ENCODE data around the gene ZBTB47.

ZBTB47 gene

DNA sequence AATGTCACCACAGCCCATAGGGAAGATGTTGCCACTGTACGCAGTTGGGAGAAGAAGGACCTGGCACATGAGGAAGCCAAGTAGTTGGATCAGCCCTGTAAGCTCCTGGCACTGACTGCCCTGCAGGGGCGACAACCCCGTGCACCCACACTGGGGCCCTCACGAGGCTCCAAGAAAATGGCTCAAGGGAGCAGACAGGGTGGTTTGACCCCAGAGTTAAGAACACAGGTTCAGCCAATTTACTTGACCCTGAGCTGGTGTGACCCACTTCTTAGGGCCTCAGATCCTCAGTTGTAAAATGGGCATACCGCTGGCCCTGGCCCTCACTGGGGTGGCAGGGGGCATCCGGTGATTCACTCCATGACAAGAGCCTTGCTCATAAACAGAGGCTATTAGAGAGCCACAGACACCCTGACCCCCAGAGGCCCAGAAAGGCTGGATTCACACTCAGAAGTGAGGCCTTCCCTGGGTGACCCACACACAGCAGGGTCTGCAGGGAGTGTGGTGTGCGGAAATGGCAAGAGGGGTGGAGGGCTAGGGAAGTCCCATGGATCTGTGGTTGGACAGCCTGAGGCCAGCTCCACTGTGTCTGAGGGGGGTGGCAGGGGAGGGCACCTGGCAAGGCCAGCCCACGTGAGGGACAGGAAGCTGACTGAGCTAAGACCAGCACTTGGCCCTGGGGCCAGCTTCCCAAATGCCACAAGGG, 50.8 kb downstream of the ZBTB47 start:
- TF ChIP-seq, protein P1, sequence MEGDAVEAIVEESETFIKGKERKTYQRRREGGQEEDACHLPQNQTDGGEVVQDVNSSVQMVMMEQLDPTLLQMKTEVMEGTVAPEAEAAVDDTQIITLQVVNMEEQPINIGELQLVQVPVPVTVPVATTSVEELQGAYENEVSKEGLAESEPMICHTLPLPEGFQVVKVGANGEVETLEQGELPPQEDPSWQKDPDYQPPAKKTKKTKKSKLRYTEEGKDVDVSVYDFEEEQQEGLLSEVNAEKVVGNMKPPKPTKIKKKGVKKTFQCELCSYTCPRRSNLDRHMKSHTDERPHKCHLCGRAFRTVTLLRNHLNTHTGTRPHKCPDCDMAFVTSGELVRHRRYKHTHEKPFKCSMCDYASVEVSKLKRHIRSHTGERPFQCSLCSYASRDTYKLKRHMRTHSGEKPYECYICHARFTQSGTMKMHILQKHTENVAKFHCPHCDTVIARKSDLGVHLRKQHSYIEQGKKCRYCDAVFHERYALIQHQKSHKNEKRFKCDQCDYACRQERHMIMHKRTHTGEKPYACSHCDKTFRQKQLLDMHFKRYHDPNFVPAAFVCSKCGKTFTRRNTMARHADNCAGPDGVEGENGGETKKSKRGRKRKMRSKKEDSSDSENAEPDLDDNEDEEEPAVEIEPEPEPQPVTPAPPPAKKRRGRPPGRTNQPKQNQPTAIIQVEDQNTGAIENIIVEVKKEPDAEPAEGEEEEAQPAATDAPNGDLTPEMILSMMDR (IDR thresholded peaks at IDR 0.05; ENCODE audit: extremely low read depth, insufficient read depth, missing control alignments), result no peak
- DNase-seq (ENCODE audit: low spot score), result no peak
- in situ Hi-C loops (cut with MboI; ENCODE audit: low pct_unique_long_range_greater_than_20kb, low sequenced_read_pairs, unreplicated experiment), result no loop called here

DNA sequence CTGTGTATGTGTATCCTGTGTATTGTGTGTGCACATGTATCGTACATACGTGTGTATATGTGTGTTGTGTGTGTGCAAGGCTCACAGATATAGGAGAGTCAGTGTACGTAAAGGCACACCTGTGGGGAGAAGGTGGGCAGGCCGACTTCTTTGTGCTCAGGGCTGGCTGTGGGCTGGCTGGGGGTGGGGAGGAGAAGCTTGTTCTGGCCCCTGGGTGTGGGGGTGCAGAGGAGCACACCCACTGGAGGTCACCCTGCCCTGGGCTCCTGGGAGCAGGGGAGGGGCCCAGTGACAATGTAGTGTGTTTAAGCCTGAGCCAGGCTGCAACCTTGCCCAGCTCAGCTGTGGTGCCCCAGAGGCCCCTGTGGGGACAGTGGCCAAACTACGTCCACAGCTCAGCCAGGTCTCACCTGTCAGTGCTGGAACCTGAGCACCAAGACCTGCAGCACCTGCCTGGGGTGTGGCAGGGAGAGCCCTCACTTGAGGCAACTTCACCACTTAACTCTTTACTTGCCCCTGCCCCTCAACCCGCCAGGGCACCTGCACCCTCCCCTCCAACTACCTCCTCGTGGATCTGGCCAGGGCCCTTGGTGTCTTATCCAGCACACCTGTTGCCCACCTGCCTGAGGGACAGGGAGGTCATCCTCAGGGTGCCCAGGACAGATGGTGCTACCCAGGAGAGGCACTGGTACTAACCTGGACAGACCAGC, 51.7 kb downstream of the ZBTB47 start:
- TF ChIP-seq, protein P1 (IDR thresholded peaks at IDR 0.05; ENCODE audit: extremely low read depth, insufficient read depth, missing control alignments), result no peak
- DNase-seq (ENCODE audit: low spot score), result no peak
- in situ Hi-C loops (cut with MboI; ENCODE audit: low pct_unique_long_range_greater_than_20kb, low sequenced_read_pairs, unreplicated experiment), result no loop called here

DNA sequence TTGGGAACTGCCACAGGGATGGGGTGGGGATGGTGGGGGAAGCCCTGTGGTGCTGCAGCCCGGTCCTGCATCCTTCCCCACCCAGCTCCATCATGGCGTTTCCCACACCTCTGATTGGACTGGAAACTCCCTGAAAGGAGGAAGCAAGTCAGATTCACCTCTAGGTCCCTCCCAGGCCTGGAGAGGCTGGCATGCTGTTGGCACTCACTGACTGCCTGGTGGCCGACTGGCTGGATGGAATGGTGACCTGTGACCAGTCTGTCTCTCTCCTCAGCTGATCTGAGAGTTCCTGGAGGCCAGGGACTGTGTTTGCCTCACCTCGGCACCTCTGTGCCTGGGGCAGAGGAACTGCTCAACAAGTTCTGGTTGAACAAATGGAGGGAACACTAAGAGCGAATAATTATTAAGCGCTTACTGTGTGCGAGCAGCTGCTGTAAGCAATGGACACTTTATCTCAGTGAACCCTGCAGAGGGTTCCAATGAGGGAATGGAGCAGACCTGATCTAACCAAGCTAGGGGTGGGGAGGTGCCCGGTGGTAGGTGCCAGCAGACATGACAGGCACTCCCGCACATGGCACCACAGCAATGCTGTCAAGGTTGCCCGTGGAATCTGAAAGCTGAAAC, 52.6 kb downstream of the ZBTB47 start:
- no peak for DNase-seq (ENCODE audit: low spot score)
- in situ Hi-C loops (cut with MboI; ENCODE audit: low pct_unique_long_range_greater_than_20kb, low sequenced_read_pairs, unreplicated experiment), result no loop called here
- TF ChIP-seq, protein P1 (IDR thresholded peaks at IDR 0.05; ENCODE audit: extremely low read depth, insufficient read depth, missing control alignments), result no peak

DNA sequence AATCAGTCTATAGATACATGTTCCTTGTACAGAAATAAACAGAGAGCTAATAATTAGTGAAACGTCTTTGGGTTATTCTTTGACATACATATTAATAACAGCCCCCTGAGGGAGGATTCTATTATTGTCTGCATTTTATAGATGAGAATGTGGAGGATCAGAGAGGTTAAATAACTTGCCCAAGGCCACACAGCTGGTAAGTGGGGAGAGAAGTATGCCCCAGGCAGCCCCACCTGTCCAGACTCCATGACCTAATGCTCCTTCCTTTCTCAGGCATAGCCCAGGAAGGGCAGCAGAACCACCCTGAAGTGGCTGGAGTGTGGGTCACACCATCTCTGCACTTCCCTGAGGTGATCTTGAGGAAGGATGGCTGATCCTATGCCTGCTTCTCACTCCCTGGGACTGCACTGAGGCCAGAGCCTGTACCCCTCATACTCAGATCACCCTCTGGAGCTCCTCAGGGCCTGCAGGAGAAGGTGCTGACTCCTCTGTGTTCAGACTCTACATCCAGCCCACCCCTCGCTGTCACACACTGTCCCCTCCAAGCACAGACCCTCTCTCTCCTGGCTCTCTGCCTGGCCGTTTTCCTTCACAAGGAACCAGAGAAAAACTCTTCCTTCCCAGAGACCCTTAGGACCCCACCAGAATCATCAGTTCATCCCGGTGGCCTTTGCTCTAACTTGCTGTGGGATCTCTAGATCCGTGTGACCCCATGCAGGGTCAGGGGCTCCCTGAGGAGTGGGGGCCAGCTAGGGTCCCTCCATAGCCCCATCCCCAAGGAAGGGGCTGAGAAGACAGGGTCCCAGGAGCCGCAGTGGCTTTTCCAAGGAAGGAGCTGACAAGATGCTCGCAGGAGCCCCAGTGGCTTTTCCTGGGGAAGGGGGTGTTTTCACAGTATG, 53.5 kb downstream of the ZBTB47 start:
- TF ChIP-seq, protein P1 (IDR thresholded peaks at IDR 0.05; ENCODE audit: extremely low read depth, insufficient read depth, missing control alignments), result no peak
- in situ Hi-C loops (cut with MboI; ENCODE audit: low pct_unique_long_range_greater_than_20kb, low sequenced_read_pairs, unreplicated experiment), result no loop called here
- no peak for DNase-seq (ENCODE audit: low spot score)

DNA sequence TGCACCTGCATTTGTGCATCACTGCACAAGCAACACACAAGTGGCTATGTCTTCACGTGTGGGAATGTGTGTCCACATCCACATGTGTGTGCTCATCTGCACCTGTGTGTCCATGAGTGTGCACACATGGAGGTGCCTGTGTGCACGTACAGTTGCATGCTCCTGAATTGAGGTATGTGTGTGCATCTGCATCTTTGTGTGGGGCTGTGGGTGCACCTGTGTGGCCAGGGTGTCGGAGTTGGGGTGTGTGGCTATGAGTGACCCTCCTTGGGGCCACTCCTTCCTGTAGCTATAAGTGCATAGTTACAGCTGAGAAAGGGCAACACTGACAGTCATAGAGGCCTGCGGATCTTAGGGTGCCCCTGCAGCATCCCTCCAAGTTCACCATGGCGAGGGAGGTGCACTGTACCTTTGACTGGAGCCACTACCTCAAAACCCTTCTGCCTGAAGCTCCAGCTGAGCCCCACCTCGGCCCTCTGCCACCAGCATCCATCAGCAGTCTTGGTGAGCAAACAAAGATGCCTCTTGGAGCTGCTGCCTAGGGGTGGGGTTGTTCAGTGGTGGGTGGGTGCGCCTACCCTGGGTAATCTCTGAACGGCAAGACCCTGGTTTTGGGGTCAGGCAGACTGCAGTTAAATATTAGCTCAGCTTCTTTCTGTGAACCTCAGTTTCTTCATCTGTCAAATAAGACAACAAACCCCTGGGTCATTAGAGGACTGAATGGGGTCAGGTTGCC, 54.3 kb downstream of the ZBTB47 start:
- in situ Hi-C loops (cut with MboI; ENCODE audit: low pct_unique_long_range_greater_than_20kb, low sequenced_read_pairs, unreplicated experiment), result no loop called here
- no peak for DNase-seq (ENCODE audit: low spot score)
- TF ChIP-seq, protein P1 (IDR thresholded peaks at IDR 0.05; ENCODE audit: extremely low read depth, insufficient read depth, missing control alignments), result no peak

Data from GM13977 (cell line).